ENCODE measurements around the gene TLK2.
"Not testable (repeated sequence)": the region's sequence is repeated elsewhere in the genome, so short reads cannot be mapped to it uniquely, and the experiment has no call there.

The TLK2 gene

DNA sequence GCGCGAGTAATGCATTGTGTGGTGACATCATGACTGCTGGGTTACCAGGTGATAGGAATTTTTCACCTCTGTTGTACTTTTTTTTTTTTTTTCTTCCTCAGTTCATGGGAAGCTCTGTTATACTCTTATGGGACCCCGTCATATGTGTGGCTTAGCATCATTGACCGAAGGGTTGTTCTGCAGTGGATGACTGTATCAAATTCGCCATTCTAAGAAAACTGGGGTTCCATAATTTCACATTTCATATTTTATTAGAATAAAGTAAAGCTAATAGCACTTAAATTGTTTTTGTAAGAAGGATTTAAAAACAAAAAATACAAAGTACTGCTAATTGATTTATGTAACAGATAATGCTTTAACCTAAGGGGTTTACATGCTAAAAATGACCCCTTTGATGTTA, 116.9 kb downstream of the TLK2 start:
- H3K4me3 ChIP-seq (ENCODE audit: low read length) = no peak overlapping the region
- TF ChIP-seq, protein P1, sequence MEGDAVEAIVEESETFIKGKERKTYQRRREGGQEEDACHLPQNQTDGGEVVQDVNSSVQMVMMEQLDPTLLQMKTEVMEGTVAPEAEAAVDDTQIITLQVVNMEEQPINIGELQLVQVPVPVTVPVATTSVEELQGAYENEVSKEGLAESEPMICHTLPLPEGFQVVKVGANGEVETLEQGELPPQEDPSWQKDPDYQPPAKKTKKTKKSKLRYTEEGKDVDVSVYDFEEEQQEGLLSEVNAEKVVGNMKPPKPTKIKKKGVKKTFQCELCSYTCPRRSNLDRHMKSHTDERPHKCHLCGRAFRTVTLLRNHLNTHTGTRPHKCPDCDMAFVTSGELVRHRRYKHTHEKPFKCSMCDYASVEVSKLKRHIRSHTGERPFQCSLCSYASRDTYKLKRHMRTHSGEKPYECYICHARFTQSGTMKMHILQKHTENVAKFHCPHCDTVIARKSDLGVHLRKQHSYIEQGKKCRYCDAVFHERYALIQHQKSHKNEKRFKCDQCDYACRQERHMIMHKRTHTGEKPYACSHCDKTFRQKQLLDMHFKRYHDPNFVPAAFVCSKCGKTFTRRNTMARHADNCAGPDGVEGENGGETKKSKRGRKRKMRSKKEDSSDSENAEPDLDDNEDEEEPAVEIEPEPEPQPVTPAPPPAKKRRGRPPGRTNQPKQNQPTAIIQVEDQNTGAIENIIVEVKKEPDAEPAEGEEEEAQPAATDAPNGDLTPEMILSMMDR (conservative IDR thresholded peaks at IDR 0.05; ENCODE audit: low read length) = no peak
- DNase-seq (ENCODE audit: low read depth) = no peak

DNA sequence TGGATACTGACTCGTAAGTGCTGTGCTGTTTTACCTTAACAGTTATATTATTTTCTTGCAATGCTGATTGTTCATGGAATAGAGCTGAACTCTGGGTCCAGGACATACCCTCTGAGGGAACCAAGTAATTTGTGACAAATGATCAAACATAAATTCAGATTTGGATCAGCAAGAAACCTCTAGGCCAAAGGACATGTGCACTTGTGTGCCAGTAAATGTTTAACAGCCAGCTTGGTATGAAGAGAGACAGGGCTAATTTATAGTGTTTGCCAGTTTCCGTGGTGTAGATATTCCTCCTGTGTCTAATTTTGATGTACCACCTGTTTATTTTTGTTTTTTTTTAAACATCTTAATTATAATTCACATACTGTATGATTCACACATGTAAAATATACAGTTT, 118.0 kb downstream of the TLK2 start:
- no peak for DNase-seq (ENCODE audit: low read depth)
- TF ChIP-seq, protein P1 (conservative IDR thresholded peaks at IDR 0.05; ENCODE audit: low read length) = no peak

DNA sequence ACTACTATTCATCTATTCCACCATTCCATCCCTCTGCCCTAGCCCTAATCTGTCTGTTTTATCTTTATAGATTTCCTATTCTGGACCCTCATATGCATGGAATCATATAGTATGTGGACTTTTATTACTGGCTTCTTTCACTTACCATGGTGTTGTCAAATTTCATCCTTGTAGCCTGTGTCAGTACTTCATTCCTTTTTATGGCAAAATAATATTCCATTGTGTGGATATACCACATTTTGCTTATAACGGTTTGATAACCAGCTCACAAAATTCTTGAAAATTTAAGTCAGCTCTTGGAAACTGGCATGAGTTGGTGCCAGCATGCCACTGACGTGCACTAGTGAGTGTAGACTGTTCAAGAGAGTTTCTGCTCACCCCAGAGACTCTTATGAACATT, 118.5 kb downstream of the TLK2 start:
- TF ChIP-seq, protein P1 (conservative IDR thresholded peaks at IDR 0.05; ENCODE audit: low read length) = no peak
- no peak overlapping the region for H3K4me3 ChIP-seq (ENCODE audit: low read length)
- DNase-seq (ENCODE audit: low read depth) = no peak

More for the DNA sequence above, 118.0 kb downstream of the TLK2 start:
- H3K4me3 ChIP-seq (ENCODE audit: low read length) = no peak overlapping the region

DNA sequence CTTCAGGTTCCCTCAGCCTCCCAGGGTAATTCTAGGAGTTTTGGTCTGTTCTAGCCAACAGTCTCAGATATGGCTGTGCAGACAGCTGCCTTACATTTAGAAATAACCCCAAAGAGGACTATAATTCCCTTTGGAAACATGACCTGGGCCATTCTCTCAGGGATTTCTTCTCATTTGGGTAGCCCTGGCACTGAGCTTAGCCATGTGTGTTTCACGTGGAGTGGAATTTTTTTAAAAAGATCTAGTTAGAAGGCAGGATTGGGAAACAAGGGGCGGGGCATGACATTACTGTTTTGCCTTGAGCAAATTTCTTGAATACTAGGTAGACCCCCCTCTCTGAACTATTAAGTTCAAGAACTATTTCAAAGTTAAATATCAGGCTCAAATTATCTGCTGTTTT, 119.3 kb downstream of the TLK2 start:
- DNase-seq (ENCODE audit: low read depth) = peak; percentile 78
- TF ChIP-seq, protein P1 (conservative IDR thresholded peaks at IDR 0.05; ENCODE audit: low read length) = no peak
- no peak overlapping the region for H3K4me3 ChIP-seq (ENCODE audit: low read length)

DNA sequence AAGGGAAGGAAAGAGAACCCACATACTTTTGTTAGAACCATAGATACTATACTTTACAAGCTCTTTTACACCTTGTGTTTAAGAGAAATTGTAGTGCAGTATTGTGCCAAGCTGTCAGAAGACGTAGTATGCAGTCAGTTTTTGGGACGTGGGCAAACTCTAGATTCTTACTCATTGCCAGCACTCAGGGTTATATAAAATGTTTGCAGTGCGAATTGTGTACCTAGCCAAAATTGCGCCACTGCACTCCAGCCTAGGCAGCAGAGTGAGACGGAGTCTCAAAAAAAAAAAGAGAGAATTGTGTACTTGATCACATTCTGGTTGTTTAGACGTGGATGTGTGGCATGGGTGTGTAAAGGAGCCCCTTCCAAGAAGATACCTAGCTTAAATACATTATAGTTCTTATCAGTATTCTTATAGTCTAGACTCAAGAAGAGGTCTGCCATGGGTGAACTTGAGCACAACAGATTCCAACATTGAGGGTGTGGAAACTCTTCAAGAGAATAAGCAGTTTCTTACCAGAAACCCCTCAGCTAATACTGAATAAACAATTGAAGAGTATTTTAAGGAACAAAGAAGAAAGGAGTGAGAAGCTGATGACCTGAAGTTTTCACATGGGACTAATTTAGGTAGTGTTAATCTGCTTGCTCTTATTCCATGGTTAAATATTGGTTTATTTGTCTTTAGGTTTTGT, 121.5 kb downstream of the TLK2 start:
- no peak for DNase-seq (ENCODE audit: low read depth)
- no peak overlapping the region for H3K4me3 ChIP-seq (ENCODE audit: low read length)
- TF ChIP-seq, protein P1 (conservative IDR thresholded peaks at IDR 0.05; ENCODE audit: low read length) = no peak

DNA sequence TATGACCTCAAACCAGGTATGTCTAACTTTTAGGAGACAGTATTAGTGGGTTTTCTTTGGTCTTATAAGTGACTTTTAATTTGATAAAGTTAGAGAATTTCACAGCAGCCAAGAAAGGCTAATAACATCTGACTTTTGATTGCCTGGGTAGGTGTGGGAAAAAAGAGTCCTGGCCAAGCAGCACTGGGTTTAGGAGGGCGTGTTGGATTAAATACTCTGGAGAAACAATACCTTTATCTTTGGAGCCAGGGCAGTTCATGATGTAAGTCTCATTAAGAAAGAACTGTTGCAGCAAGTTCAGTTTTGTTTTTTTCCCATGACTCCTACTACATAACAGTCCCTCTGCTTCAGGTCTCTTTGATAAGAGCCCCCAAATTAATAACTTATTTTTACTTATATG, 122.2 kb downstream of the TLK2 start:
- TF ChIP-seq, protein P1 (conservative IDR thresholded peaks at IDR 0.05; ENCODE audit: low read length) = no peak
- H3K4me3 ChIP-seq (ENCODE audit: low read length) = no peak overlapping the region
- DNase-seq (ENCODE audit: low read depth) = no peak

DNA sequence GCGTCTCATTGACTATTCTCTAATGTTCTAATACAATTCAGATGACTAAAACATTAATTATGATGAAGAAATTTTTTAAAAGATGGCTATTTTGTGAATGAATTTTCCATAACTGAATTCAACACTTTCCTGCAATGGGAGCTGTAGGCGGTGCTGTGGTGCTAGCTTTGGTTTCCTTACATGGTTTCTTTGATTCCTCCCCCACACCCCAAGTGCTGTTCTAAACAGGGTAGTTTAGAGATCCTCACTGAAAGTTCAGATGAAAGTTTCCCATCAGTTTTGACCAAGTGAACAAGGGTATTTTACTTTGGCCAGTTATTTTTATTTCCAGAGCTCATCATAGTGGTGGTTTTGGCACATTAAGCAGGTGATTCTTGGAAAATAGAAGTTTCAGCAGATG, 122.8 kb downstream of the TLK2 start:
- TF ChIP-seq, protein P1 (conservative IDR thresholded peaks at IDR 0.05; ENCODE audit: low read length) = peak; percentile 62
- DNase-seq (ENCODE audit: low read depth) = peak; percentile 42
- no peak overlapping the region for H3K4me3 ChIP-seq (ENCODE audit: low read length)

DNA sequence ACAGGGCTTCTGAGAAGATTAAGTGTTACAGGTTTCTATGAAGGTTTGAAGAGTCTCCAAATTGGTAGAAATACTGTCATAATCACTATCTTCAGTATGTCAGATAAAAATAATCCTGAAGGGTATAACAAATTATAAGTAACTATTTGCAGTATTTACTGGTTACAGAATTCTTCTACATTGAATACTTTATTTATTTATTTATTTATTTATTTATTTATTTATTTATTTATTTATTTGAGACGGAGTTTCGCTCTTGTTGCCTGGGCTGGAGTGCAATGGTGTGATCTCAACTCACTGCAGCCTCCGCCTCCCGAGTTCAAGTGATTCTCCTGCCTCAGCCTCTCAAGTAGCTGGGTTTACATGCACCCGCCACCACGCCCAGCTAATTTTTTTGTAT, 125.2 kb downstream of the TLK2 start:
- not testable (repeated sequence) for H3K4me3 ChIP-seq (ENCODE audit: low read length); DNase-seq (ENCODE audit: low read depth)
